ENCODE data around the gene NUP93.

- TF ChIP-seq ZNF778 (CRISPR knock-in tag; IDR thresholded peaks at IDR 0.05) (no peak), ZNF57 (CRISPR knock-in tag; IDR thresholded peaks at IDR 0.05) (no peak), MAX (CRISPR knock-in tag; IDR thresholded peaks at IDR 0.05) (no peak), RAD21 (CRISPR knock-in tag; conservative IDR thresholded peaks at IDR 0.05 in 1 of 2, IDR thresholded peaks at IDR 0.05 in 1 of 2) (no peak), CREB1 (IDR thresholded peaks at IDR 0.05) (no peak), CREB1 (CRISPR knock-in tag; IDR thresholded peaks at IDR 0.05) (no peak), POLR2AphosphoS5 (IDR thresholded peaks at IDR 0.05; ENCODE audit: control insufficient read depth, insufficient read depth, low read depth, low read length) (no peak), POLR3A (IDR thresholded peaks at IDR 0.05; ENCODE audit: borderline replicate concordance, extremely low read depth, insufficient read depth, insufficient read length) (no peak)
- TF ChIP-seq, protein P1, sequence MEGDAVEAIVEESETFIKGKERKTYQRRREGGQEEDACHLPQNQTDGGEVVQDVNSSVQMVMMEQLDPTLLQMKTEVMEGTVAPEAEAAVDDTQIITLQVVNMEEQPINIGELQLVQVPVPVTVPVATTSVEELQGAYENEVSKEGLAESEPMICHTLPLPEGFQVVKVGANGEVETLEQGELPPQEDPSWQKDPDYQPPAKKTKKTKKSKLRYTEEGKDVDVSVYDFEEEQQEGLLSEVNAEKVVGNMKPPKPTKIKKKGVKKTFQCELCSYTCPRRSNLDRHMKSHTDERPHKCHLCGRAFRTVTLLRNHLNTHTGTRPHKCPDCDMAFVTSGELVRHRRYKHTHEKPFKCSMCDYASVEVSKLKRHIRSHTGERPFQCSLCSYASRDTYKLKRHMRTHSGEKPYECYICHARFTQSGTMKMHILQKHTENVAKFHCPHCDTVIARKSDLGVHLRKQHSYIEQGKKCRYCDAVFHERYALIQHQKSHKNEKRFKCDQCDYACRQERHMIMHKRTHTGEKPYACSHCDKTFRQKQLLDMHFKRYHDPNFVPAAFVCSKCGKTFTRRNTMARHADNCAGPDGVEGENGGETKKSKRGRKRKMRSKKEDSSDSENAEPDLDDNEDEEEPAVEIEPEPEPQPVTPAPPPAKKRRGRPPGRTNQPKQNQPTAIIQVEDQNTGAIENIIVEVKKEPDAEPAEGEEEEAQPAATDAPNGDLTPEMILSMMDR (IDR thresholded peaks at IDR 0.05 in 2 of 3, conservative IDR thresholded peaks at IDR 0.05 in 1 of 3; ENCODE audit: insufficient read depth in 2 of 3, low read depth in 1 of 3, low read length in 3 of 3): no peak
- TF ChIP-seq, protein P2, sequence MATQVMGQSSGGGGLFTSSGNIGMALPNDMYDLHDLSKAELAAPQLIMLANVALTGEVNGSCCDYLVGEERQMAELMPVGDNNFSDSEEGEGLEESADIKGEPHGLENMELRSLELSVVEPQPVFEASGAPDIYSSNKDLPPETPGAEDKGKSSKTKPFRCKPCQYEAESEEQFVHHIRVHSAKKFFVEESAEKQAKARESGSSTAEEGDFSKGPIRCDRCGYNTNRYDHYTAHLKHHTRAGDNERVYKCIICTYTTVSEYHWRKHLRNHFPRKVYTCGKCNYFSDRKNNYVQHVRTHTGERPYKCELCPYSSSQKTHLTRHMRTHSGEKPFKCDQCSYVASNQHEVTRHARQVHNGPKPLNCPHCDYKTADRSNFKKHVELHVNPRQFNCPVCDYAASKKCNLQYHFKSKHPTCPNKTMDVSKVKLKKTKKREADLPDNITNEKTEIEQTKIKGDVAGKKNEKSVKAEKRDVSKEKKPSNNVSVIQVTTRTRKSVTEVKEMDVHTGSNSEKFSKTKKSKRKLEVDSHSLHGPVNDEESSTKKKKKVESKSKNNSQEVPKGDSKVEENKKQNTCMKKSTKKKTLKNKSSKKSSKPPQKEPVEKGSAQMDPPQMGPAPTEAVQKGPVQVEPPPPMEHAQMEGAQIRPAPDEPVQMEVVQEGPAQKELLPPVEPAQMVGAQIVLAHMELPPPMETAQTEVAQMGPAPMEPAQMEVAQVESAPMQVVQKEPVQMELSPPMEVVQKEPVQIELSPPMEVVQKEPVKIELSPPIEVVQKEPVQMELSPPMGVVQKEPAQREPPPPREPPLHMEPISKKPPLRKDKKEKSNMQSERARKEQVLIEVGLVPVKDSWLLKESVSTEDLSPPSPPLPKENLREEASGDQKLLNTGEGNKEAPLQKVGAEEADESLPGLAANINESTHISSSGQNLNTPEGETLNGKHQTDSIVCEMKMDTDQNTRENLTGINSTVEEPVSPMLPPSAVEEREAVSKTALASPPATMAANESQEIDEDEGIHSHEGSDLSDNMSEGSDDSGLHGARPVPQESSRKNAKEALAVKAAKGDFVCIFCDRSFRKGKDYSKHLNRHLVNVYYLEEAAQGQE (IDR thresholded peaks at IDR 0.05; ENCODE audit: borderline replicate concordance): no peak
- TF ChIP-seq, protein P2 (CRISPR knock-in tag; IDR thresholded peaks at IDR 0.05; ENCODE audit: low read depth): no peak
Observed at GRCh38 chr16:56753410-56753809, 23.5 kb downstream of the NUP93 start.

Data from K562 (cell line).